ENCODE data around the gene DCAF17.
A peak's percentile ranks its signal among the peaks of the same experiment; 100 is the strongest.
"Not testable (repeated sequence)": the region's sequence is repeated elsewhere in the genome, so short reads cannot be mapped to it uniquely, and the experiment has no call there.

DCAF17 gene

GRCh38 chr2:171410101-171410500 lies 23.9 kb upstream of the DCAF17 start:
- no peak for DNase-seq (ENCODE audit: low read depth in 4 of 4, low spot score in 1 of 4)

DNA sequence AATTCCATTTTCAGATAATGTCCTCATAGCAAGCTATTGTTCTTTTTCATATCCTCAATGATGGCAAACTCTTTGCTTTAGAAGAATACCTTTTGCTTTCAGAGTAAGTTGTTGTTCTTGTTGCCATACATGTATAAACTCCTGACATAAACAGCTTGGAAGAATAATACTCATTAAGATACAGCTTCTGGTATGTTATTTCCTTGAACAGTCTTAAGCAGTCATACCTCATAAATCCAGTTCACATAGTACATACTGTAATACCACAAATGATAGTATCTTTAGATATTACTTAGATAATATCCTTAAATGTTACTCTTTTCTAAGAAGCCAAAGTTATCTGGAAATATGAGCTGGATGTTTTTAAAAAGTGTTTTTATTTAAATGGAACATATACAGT lies 23.4 kb upstream of the DCAF17 start:
- no peak for DNase-seq (ENCODE audit: low read depth in 4 of 4, low spot score in 1 of 4)

DNA sequence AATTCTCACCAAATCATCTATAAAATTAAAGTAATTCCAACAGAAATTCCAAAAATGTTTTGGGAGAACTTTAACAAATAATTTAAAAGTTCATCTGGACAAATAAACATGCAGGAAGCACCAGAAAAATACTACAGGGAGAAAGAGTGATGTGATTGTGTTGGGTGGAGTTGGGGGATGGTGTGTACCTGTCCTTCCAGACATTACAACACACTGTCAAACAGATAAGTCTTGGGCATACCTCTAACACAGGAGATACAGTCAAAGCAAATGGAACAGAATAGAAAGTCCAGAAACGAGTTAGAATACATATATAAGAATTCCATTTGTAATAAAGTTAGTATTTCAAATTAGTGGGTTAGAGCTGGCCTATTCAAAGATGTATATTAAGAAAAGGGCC lies 22.8 kb upstream of the DCAF17 start:
- no peak for DNase-seq (ENCODE audit: low read depth in 4 of 4, low spot score in 1 of 4)

GRCh38 chr2:171411791-171412483 lies 22.1 kb upstream of the DCAF17 start:
- DNase-seq (ENCODE audit: low read depth in 4 of 4, low spot score in 1 of 4) = no peak

- no peak for DNase-seq (ENCODE audit: low read depth in 4 of 4, low spot score in 1 of 4)
Observed at GRCh38 chr2:171412571-171413175, 21.4 kb upstream of the DCAF17 start.

- not testable (repeated sequence) for DNase-seq (ENCODE audit: low read depth in 4 of 4, low spot score in 1 of 4)
Observed at GRCh38 chr2:171414645-171415044, 19.4 kb upstream of the DCAF17 start.

- DNase-seq (ENCODE audit: low read depth in 4 of 4, low spot score in 1 of 4) = peak; percentile 66 to 72 (median 68)
Observed at GRCh38 chr2:171416009-171416926, 17.8 kb upstream of the DCAF17 start.

GRCh38 chr2:171419333-171419732 lies 14.7 kb upstream of the DCAF17 start:
- no peak for DNase-seq (ENCODE audit: low read depth in 4 of 4, low spot score in 1 of 4)

DNA sequence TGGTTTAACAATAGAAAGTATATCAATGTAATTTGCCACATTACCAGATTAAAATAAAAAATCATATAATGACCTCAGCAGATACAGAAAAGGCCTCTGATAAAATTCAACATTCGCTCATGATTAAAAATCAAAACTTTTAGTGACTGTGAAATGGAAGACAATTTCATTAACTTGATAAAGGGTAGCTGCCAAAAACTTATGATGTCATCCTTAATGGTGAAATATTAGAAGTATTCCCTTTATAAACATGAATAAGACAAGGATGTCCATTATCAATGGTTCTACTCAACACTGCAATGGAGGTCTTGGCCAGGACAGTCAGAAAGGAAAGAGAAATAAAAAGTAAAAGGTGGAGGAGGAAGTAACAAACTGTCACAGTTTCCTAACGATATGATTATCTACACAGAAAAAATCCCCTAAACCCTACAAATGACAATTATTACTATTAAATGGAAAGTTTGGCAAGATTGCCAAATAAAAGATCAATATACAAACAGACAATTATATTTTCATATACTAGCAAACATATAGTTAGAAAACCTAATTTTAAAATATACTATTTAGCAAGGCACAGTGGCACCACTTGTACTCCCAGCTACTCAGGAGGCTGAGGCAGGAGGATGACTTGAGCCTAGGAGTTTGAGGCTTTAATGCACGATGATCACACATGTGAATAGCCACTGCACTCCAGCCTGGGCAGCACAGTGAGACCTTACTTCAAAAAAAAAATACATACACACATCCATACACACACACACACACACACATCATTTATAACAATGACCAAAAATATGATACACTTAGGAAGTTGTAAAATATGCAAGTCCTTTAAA lies 13.1 kb upstream of the DCAF17 start:
- DNase-seq (ENCODE audit: low read depth in 4 of 4, low spot score in 1 of 4) = no peak

DNA sequence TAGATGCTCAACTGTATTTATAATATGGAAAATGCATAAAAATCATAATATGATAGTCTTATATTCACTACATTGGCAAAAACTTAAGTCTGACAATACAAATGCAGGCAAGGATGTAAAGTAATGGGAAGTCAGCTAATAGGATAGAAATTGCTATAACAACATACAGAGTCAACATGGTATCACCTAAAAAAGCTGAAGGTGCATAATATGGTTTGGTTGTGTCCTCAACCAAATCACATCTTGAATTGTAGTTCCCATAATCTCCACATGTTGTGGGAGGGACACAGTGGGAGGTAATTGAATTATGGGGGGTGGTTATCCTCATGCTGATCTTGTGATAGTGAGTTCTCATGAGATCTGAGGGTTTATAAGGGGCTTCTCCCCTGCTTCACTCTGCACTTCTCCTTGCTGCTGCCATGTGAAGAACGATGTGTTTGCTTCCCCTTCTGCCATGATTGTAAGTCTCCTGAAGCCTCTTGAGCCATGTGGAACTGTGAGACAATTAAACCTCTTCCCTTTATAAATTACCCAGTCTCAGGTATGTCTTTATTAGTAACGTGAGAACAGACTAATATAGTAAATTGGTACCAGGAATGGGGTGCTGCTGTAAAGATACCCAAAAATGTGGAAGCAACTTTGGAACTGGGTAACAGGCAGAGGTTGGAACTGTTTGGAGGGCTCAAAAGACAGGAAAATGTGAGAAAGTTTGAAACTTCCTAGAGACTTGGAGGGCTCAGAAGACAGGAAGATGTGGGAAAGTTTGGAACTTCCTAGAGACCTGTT lies 11.1 kb upstream of the DCAF17 start:
- DNase-seq (ENCODE audit: low read depth in 4 of 4, low spot score in 1 of 4) = not testable (repeated sequence)

DNA sequence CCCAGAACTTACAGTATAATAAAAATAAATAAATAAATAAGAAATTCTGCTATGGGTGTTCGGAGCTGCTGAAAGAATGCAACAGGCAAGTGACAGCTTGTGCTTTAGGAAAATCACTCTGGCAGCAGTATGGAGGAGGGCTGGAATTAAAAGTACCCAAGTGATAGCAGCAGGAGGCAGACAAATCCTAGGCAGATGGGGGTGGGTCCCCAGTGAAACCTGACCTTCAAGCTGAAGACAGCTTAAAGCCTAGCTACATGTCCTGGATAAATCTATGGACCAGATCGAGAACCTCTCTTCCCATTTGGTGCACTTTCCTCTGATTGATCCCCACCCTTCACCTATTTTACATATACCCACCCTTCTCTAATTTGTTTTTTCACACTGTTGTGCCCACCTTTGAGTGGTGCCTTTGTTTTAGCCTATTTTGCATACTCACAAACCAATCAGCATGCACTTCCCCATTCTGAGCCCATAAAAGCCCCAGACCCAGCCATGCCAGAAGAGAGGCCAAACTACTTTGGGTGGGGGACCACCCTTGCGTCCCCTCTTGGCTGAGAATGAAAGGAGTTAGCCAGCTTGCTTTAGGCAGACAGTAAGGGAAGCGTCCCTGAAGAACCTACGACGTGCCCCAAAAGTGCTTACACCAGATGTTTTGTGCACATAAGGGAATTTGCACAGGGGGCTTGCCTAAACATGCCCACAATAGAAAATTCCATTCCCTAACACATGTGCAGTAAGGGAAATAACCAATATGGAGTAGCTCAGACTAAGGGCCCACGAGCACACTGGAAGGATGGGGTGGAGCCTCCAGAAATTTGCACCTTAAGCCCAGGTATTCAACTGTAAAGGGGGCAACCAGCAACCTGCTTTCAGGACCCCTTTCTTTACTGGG lies 3.3 kb upstream of the DCAF17 start:
- DNase-seq (ENCODE audit: low read depth in 4 of 4, low spot score in 1 of 4) = no peak

GRCh38 chr2:171431677-171432167 lies 2.3 kb upstream of the DCAF17 start:
- no peak for DNase-seq (ENCODE audit: low read depth in 4 of 4, low spot score in 1 of 4)

- DNase-seq (ENCODE audit: low read depth in 4 of 4, low spot score in 1 of 4) = no peak
Observed at GRCh38 chr2:171432206-171432968, 1.6 kb upstream of the DCAF17 start.

- DNase-seq (ENCODE audit: low read depth in 4 of 4, low spot score in 1 of 4) = peak in 2 of 4 experiments; percentile 25 to 27
Observed at GRCh38 chr2:171432969-171433762, 860 bp upstream of the DCAF17 start.

DNA sequence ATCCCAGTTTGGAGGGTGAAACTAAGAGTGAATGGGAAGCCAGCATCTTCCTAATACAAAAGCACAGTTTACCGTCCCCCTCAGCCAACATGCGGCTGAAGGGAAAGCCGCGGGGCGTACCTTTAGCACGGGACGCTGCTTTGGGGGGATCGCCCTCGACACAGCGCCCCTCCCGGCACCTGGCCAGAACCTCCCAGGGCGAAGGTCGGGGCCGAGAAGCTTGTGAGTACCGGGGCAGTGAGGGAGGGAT lies 338 bp upstream of the DCAF17 start, which contains the start of gene METTL8:
Gene METTL8 (minus strand): TSS at position 228 of the 250 bp plus-strand sequence. CDS start 41,805 bp downstream, outside the sequence.
- DNase-seq (ENCODE audit: low read depth in 4 of 4, low spot score in 1 of 4) = no peak

DNA sequence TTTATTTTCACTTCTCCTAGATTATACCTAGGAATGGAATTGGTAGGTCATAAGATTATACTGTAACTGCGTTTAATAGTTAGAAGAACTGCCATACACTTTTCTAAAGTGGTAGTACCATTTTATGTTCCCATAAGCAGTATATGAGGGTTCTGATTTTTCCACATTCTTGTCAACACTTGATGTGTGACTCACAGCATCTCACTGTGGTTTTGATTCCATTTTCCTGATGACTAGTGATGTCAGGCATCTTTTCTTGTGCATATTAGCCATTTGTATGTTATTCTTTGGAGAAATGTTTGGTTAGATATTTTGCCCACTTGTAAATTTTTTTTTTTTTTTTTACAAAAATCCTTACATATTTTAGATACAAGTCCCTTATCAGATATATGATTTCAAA lies 2.3 kb downstream of the DCAF17 start:
- DNase-seq (ENCODE audit: low read depth in 4 of 4, low spot score in 1 of 4) = no peak

DNA sequence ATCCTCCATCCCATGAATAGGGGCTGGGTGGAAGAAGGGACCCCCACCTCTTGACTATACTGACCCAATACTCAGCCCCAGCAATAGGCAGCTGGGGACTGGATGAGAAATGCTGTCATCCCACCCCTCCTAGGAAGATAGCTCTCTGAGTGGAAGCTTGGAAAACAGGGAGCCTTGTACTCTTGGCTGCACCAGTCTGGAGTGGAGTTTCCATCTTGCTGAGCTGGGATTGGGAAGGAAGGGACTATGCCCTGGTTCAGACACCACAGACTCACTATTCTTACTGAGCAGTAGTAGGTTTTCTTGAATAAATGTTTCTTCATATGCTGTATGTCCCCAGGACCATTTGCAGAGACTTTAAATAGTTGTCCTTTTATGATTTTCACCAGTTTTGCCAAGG lies 7.4 kb downstream of the DCAF17 start:
- DNase-seq (ENCODE audit: low read depth in 4 of 4, low spot score in 1 of 4) = no peak

DNA sequence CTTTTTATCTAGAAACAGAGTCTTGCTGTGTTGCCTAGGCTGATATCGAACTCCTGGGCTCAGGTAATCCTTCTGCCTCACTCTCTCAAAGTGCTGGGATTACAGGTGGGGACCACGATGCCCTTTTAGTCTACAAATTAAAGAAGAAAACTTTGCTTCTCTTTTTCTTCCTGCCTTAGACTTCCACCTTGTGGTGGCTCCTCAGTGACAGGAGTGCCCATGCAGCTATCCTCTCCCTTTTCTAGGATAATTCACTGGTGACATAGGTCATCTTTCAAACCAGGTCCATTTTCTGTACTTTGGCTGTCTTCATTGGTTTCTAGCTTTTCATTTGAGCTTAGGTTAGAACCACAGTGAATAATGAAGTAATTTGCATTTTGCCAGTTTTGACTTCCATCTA lies 13.6 kb downstream of the DCAF17 start:
- no peak for DNase-seq (ENCODE audit: low read depth in 4 of 4, low spot score in 1 of 4)
